Ishikawa (cell line): ENCODE results near the gene HOMER2.

Source experiments
- EP300 ChIP-seq: IDR thresholded peaks from 2 replicates; pipeline ENCODE4 v1.6.1; 2012; ENCODE audit warnings: borderline replicate concordance
- REST ChIP-seq: IDR thresholded peaks from 2 replicates; pipeline ENCODE4 v1.6.1; 2012; ENCODE audit warnings: low read depth, mild to moderate bottlenecking

GRCh38 chr15:82877825-82878224 lies 74.7 kb downstream of the HOMER2 start:
- TF ChIP-seq EP300 (no peak), REST (no peak)
